KMS-11 (cell line): ENCODE results near the gene PCSK2.

Source experiments
- H2AFZ ChIP-seq: fragments of 200-600 bp; sonication (generic); 2 replicates; pipeline ENCODE4 v1.6.1; 2016; ENCODE audit warnings: antibody characterized with exemption, mixed run types, low read depth
- H3K27ac ChIP-seq: fragments of 200-600 bp; sonication (generic); 2 replicates; pipeline ENCODE4 v1.6.1; 2016; ENCODE audit warnings: mild to moderate bottlenecking, mixed run types
- H3K27me3 ChIP-seq: fragments of 200-600 bp; sonication (generic); 2 replicates; pipeline ENCODE4 v1.6.1; 2017; ENCODE audit warnings: mild to moderate bottlenecking, low read depth, mixed run types, moderate library complexity; ENCODE audit not compliant: insufficient read depth
- H3K36me3 ChIP-seq: fragments of 200-600 bp; sonication (generic); 2 replicates; pipeline ENCODE4 v1.6.1; 2017; ENCODE audit warnings: mild to moderate bottlenecking, mixed run types; ENCODE audit not compliant: insufficient read depth
- H3K4me1 ChIP-seq: fragments of 200-600 bp; sonication (generic); 2 replicates; pipeline ENCODE4 v1.6.1; 2016; ENCODE audit warnings: mild to moderate bottlenecking, low read depth, mixed run types; ENCODE audit not compliant: poor library complexity, severe bottlenecking
- H3K4me2 ChIP-seq: fragments of 200-600 bp; sonication (generic); 2 replicates; pipeline ENCODE4 v1.7.0; 2016; ENCODE audit warnings: mild to moderate bottlenecking, mixed run types
- H3K4me3 ChIP-seq: fragments of 200-600 bp; sonication (generic); IDR thresholded peaks from 2 replicates; pipeline ENCODE4 v1.6.1; 2017; ENCODE audit warnings: low read depth, low read length, mixed read lengths; ENCODE audit not compliant: insufficient read depth
- H3K79me2 ChIP-seq: fragments of 200-600 bp; sonication (generic); 2 replicates; pipeline ENCODE4 v1.6.1; 2016; ENCODE audit warnings: low read depth, mixed run types; ENCODE audit not compliant: insufficient read depth
- H3K9ac ChIP-seq: fragments of 200-600 bp; sonication (generic); 2 replicates; pipeline ENCODE4 v1.6.1; 2016; ENCODE audit warnings: mild to moderate bottlenecking, mixed run types
- H4K20me1 ChIP-seq: fragments of 200-600 bp; sonication (generic); 2 replicates; pipeline ENCODE4 v1.6.1; 2016; ENCODE audit warnings: mild to moderate bottlenecking, mixed run types; ENCODE audit not compliant: insufficient read depth
- CTCF ChIP-seq: fragments of 200-600 bp; sonication (generic); conservative IDR thresholded peaks from 2 replicates; pipeline ENCODE4 v1.6.1; 2017; ENCODE audit warnings: low read depth, mild to moderate bottlenecking, antibody characterized with exemption, low read length, moderate library complexity, mixed read lengths

PCSK2 gene

GRCh38 chr20:17421493-17421892 is 194.7 kb downstream of the PCSK2 start:
- Histone ChIP-seq H3K27me3 (no peaks in the 10 kb centered on the region), H3K79me2 (no peaks in the 10 kb centered on the region), H3K4me3 (no peak overlapping the region), H3K4me1 (no peaks in the 10 kb centered on the region), H3K4me2 (no peak overlapping the region), H3K36me3 (no peaks in the 10 kb centered on the region), H3K27ac (no peak overlapping the region), H2AFZ (no peak overlapping the region), H3K9ac (no peak overlapping the region), H4K20me1 (no peaks in the 10 kb centered on the region)
- no peak for TF ChIP-seq CTCF

DNA sequence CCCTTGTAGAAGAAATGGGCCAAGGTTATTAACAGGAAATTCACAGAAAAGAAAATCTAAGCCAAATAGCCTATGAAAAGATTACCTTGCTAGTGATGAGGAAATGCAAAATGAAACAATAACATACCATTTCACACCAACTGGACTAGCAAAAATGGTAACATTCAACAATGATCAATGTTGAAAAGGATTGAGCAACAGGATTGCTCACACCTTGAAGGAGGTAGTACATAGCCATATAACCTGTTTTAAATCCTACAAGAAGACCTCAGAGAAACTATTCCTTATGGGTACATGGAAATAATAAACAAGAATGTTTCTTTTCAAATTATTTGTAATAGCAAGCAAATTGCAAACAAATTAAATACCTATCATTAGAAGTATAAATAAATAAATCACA is 196.9 kb downstream of the PCSK2 start:
- Histone ChIP-seq H3K27ac (no peak overlapping the region), H3K36me3 (no peaks in the 10 kb centered on the region), H3K79me2 (no peaks in the 10 kb centered on the region), H3K4me3 (no peak overlapping the region), H2AFZ (no peak overlapping the region), H3K9ac (no peak overlapping the region), H3K27me3 (no peaks in the 10 kb centered on the region), H4K20me1 (no peaks in the 10 kb centered on the region), H3K4me2 (no peak overlapping the region), H3K4me1 (no peaks in the 10 kb centered on the region)
- no peak for TF ChIP-seq CTCF

DNA sequence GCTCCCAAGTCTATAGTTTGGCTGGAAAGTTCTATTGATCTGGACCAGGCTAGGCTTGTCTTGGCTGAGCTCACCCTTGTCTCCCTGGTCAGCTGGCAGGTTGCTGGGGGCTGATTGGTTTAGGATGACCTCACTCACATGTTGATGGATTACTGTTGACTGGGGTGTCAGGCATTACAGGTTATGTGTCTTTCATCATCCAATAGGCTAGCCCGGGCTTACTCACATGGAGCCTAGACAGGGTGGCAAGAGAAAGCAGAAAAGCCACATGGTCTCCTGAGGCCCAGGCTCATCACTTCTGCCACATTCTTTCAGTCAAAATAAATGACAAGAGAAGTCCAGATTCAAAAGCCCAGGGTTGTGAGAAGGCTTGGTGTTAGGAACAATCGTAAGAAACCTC is 200.8 kb downstream of the PCSK2 start:
- no peaks in the 10 kb centered on the region for H3K4me1 ChIP-seq
- no peak overlapping the region for H2AFZ ChIP-seq
- H3K36me3 ChIP-seq, result no peaks in the 10 kb centered on the region
- H3K27ac ChIP-seq, result no peak overlapping the region
- H3K4me3 ChIP-seq, result no peak overlapping the region
- no peaks in the 10 kb centered on the region for H3K79me2 ChIP-seq
- no peak overlapping the region for H3K9ac ChIP-seq
- H4K20me1 ChIP-seq, result no peaks in the 10 kb centered on the region
- no peaks in the 10 kb centered on the region for H3K27me3 ChIP-seq
- no peak overlapping the region for H3K4me2 ChIP-seq
- no peak for TF ChIP-seq CTCF

DNA sequence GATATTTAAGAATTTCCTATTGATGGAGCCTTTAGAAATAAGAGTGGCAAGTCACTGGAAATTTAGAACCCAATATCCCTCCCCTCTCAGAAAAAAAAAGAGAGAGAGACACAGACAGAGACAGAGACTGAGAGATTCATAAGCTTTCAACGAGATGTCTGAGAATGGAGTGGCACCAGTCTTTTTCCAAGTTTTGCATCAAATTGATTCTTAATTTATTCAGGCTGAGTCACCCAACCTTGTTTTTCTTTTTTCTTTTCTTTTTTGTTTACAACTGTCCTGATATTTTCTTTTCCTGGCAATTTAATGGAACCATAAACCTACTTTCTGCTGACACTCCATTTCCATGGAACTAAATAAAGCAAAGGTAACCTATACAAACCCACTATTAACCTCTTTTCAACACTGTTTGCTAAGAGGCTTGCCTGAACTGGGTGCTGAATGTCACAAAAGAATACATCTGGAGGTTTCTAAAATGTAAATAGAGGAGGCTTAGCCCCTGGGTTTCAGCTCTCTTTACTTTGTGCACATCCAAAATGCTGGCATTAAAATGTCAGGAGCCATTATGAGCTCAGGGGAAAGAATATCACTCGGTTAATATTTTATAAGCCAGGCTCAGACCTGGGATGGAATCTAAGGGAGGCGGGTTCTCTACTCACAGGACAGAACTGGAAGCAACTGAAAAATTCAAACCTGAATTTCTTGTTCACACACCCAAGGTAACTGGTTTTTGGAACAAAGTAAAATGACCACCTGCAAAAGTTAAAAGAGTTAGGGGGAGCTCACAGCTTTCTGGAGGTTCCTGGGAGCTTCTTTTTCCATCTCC is 203.5 kb downstream of the PCSK2 start:
- TF ChIP-seq CTCF, result no peak
- H3K27me3 ChIP-seq, result no peaks in the 10 kb centered on the region
- no peaks in the 10 kb centered on the region for H3K36me3 ChIP-seq
- no peaks in the 10 kb centered on the region for H3K4me1 ChIP-seq
- no peaks in the 10 kb centered on the region for H4K20me1 ChIP-seq
- no peaks in the 10 kb centered on the region for H3K79me2 ChIP-seq
- no peak overlapping the region for H3K9ac ChIP-seq
- no peak overlapping the region for H3K27ac ChIP-seq
- H3K4me2 ChIP-seq, result no peak overlapping the region
- H3K4me3 ChIP-seq, result no peak overlapping the region
- H2AFZ ChIP-seq, result no peak overlapping the region
